IMR-90 (cell line): ENCODE results near the gene NCAPG2.

Experiments used
- CEBPB ChIP-seq: IDR thresholded peaks from 2 replicates; pipeline ENCODE4 v1.6.1; 2012; ENCODE audit warnings: low read depth, low read length, improper control_type of control experiment
- CTCF ChIP-seq: conservative IDR thresholded peaks from 2 replicates; pipeline ENCODE4 v1.5.1; 2012; ENCODE audit warnings: mild to moderate bottlenecking, low read depth, low read length, improper control_type of control experiment
- MAZ ChIP-seq: IDR thresholded peaks from 2 replicates; pipeline ENCODE4 v1.6.1; 2012; ENCODE audit warnings: low read depth, mild to moderate bottlenecking, low read length, improper control_type of control experiment, moderate library complexity, borderline replicate concordance
- MXI1 ChIP-seq: IDR thresholded peaks from 2 replicates; pipeline ENCODE4 v1.6.1; 2012; ENCODE audit warnings: low read depth, mild to moderate bottlenecking, low read length, moderate library complexity, borderline replicate concordance
- POLR2A ChIP-seq: IDR thresholded peaks from 2 replicates; pipeline ENCODE4 v1.6.1; 2012; ENCODE audit warnings: mild to moderate bottlenecking, low read depth, low read length
- SMC3 ChIP-seq: fragments of 150-350 bp; IDR thresholded peaks from 2 replicates; pipeline ENCODE4 v1.6.1; 2016; ENCODE audit warnings: low read depth, mild to moderate bottlenecking, antibody characterized with exemption, low read length, moderate library complexity
- TF ChIP-seq, protein P1 (sequence below): fragments of 150-350 bp; IDR thresholded peaks from 2 replicates; pipeline ENCODE4 v1.6.1; 2016; ENCODE audit warnings: low read depth, mild to moderate bottlenecking, low read length, moderate library complexity, borderline replicate concordance

DNA sequence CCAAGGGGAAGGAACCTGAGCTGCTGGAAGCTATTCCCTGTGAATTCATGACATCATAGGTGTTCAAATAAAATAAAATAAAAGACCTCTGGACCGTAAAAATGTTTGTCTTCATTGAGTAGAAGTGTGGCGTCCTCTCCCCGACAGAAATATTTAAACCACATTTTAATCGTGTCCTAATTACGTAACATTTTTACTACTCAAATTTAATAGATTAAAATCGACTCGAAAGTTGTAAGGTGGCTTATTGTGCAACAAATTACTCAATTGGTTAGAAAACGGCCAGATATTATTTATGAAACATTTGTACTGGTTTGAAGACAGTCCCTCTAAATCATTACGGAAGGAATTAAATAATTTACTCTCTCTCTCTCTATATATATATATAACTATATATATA, 15.5 kb upstream of the NCAPG2 start:
- TF ChIP-seq CTCF (no peak), POLR2A (no peak), CEBPB (peak; percentile 54; the same call in 1 of the 2 replicates), MAZ (no peak), MXI1 (no peak), SMC3 (no peak)
- TF ChIP-seq, protein P1, sequence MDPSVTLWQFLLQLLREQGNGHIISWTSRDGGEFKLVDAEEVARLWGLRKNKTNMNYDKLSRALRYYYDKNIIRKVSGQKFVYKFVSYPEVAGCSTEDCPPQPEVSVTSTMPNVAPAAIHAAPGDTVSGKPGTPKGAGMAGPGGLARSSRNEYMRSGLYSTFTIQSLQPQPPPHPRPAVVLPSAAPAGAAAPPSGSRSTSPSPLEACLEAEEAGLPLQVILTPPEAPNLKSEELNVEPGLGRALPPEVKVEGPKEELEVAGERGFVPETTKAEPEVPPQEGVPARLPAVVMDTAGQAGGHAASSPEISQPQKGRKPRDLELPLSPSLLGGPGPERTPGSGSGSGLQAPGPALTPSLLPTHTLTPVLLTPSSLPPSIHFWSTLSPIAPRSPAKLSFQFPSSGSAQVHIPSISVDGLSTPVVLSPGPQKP, result no peak
